ENCODE measurements around the gene DPEP2.
"Not testable (repeated sequence)": the region's sequence is repeated elsewhere in the genome, so short reads cannot be mapped to it uniquely, and the experiment has no call there.

The DPEP2 gene

GRCh38 chr16:67998779-67999688 is at the start of gene DPEP2:
DPEP2 (minus strand) TSS chr16:67999484; CDS start chr16:67993212, 6,272 bp downstream.
- peak; percentile 79 for DNase-seq

- no peak for DNase-seq
Observed at GRCh38 chr16:68047987-68048386, 48.7 kb upstream of the DPEP2 start.

GRCh38 chr16:68046106-68046505 is 46.8 kb upstream of the DPEP2 start:
- no peak for DNase-seq

- peak; percentile 78 for DNase-seq
Observed at GRCh38 chr16:68041783-68042182, 42.5 kb upstream of the DPEP2 start.

GRCh38 chr16:68040506-68041288 is 41.4 kb upstream of the DPEP2 start:
- peak; percentile 8 for DNase-seq

- DNase-seq, result no peak
Observed at GRCh38 chr16:68037841-68038597, 38.7 kb upstream of the DPEP2 start.

GRCh38 chr16:68035227-68035626 is 35.9 kb upstream of the DPEP2 start:
- DNase-seq, result no peak

- DNase-seq, result no peak
Observed at GRCh38 chr16:68033101-68033500, 33.8 kb upstream of the DPEP2 start.

- DNase-seq, result no peak
Observed at GRCh38 chr16:68031951-68032350, 32.7 kb upstream of the DPEP2 start.

GRCh38 chr16:68030108-68030507 is 30.8 kb upstream of the DPEP2 start:
- DNase-seq, result not testable (repeated sequence)

GRCh38 chr16:68028996-68029395 is 29.7 kb upstream of the DPEP2 start:
- no peak for DNase-seq

- DNase-seq, result peak; percentile 65
Observed at GRCh38 chr16:68022728-68023537, 23.6 kb upstream of the DPEP2 start, which contains the start of the genes DDX28 and DUS2. DDX28 (minus strand) TSS chr16:68023232; CDS start chr16:68023202, 30 bp downstream. DUS2 (plus strand) TSS chr16:68023284; CDS start chr16:68038024, 14,740 bp downstream.

GRCh38 chr16:68022278-68022727 is 23.0 kb upstream of the DPEP2 start:
- no peak for DNase-seq

GRCh38 chr16:68021490-68021889 is 22.2 kb upstream of the DPEP2 start:
- DNase-seq, result no peak

GRCh38 chr16:68019167-68019680 is 19.9 kb upstream of the DPEP2 start:
- no peak for DNase-seq

GRCh38 chr16:68015681-68016080 is 16.4 kb upstream of the DPEP2 start, which contains the start of gene DPEP2NB:
DPEP2NB (minus strand) TSS chr16:68015911; CDS start chr16:68015770, 141 bp downstream.
- DNase-seq, result no peak

- peak; percentile 80 for DNase-seq
Observed at GRCh38 chr16:68013440-68013839, 14.2 kb upstream of the DPEP2 start.

- DNase-seq, result not testable (repeated sequence)
Observed at GRCh38 chr16:68009872-68010271, 10.6 kb upstream of the DPEP2 start.

GRCh38 chr16:68009157-68009735 is 10.0 kb upstream of the DPEP2 start:
- DNase-seq, result no peak

GRCh38 chr16:68005786-68006286 is 6.6 kb upstream of the DPEP2 start:
- DNase-seq, result peak; percentile 90

GRCh38 chr16:68005211-68005610 is 5.9 kb upstream of the DPEP2 start:
- no peak for DNase-seq

All from GF-D8 (cell line).